Kasumi-1 (cell line): Measurements from ENCODE around the gene NHERF1.

ENCODE experiments used
- DNase-seq, 2 experiments: peaks; one replicate each; lab custom pipeline; 2025; lab: John Stamatoyannopoulos, UW

Gene NHERF1

DNA sequence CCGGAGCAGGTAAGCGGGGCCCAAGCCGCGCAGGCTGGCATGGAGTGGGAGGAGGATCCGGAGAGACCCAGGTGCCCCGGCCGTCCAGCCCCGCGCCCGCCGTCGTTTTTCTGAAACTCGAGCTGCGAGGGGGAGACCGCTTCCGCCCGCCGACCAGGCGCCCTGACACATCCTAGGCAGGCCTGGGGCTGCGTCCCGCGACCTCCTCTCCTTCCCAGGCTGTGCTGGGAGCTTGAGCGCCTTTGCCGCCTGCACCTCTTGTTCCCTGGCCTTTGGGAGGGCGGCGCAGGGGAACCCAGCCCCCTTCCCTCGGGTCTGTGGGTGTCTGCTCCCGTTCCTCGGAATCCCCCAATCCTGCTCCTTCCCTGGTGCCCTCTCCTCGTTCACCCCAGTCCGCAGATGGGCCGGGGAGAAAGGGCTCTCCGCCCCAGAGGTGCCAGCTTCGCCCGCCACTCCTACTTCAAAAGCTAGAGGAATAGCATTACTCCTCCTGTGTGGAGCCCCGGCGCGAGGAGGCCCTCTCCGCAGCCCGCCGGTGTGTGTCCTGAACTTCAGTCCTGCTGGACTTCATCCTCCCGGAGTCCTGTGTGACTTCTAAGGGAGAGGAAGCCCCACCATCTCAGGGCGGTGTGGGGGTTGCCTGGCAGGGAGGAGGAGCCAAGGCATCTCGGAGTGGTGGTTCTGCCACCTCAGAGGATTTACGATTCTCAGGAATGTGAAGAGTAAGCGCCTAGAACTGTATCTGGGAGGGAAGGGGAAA lies 1.0 kb downstream of the NHERF1 start:
- DNase-seq = peak; percentile 29 to 34

DNA sequence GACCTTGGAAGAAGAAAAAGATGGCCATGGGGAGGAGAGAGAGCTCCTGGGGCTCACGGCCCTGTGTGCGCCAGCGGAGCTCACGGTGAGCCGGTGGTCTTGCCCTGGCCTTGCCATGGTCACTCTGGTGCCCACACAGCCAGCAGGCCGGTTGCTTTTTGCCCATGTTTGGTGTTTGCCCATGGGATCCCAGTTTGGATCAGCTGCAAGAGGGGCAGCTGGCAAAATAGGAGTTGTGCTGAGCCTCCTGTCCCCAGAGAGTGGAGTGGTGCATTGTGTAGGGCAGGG lies 1.6 kb downstream of the NHERF1 start:
- no peak for DNase-seq

DNA sequence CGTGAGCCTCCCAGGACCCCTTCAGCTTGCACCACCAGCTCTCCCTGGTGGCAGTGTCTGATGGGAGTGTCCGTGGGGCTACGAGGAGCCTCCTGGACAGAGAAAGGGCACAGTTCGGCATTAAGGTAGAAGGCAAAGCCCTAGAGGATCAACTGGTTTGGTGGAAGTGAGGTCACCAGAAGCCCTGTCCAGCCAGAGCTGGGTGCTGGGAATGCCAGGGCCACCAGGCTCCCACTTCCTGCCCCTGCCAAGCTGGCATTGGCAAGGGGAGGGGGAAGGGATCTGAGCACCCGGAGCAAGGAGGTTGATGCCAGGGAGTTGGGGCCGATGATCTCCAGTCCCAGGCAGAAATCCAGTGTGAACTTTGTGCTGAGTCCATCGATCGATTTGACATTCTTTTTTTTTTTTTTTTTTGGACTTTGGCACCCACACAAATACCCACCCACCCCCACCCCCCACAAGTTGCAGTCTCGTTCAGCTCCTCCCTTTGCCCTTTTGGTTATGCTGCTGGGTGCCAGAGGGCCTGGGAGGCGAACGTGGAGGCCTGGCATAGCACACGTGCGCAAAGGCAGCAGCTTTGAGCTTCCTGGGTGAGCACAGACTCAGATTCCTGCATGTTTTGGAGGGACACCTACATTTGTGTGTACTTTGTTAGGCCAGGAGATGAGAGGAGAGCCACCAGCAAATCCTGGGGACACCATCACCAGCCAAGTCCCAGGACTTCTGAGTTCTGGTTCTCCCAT lies 2.1 kb downstream of the NHERF1 start:
- DNase-seq = no peak

DNA sequence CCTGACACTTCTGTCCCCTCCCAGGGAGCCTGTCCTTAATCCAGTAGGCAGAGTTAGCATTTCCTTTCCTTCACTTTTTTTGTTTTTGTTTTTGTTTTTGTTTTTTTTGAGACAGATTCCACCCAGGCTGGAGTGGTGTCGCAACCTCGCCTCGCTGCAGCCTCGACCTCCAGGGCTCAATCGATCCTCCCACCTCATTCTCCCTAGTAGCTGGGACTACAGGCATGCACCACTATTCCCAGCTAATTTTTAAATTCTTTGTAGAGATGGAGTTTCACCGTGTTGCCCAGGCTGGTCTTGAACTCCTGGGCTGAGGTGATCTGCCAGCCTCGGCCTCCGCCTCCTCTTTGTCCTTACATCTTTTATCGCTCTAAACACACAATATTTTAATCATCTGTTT lies 4.0 kb downstream of the NHERF1 start:
- no peak for DNase-seq

DNA sequence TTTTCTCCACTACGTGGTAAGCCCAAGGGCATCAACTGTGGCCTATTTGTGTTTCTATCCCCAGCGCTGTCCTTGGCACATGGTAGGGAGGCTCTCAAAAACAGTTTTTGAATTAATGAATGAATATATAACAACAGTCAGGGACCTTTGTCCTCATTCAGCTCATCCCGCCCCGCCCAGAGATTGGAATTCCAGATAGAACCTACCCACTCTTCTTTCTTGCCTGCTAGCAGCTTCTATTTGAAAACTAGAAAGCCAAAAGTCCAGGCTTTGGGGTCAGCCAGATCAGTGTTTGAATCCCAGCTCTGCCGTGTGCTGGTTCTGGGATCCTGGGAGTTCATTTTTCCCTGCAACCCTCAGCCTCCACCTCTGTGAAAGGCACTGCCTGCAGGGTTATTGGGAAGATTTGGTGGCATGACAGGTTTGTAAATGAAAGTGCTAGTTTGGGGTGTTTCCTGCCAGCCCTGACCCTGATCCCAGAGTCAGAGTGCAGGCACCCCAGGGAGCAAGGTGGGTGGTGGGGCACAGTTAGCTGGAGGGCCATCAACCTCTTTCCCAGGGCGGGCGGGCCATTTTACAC lies 4.5 kb downstream of the NHERF1 start:
- DNase-seq = no peak

DNA sequence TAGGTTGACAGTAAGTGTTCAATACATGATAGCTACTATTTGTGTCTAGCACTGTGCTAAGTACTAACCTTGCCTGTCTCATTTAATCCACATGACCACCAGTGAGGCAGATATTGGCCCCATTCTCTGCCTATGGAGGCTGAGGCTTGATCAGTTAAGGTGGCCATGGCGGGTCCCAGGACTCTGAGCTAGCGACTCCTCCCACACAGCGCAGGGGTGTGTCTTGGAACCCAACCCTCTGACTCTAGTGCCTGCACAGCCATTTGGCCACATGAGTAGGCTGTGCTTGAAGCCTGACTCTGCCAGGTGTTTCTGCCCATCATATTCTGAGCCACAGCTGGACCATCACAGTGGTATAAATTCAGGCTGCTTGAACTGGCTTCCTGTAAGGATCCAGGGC lies 6.4 kb downstream of the NHERF1 start:
- DNase-seq = no peak

DNA sequence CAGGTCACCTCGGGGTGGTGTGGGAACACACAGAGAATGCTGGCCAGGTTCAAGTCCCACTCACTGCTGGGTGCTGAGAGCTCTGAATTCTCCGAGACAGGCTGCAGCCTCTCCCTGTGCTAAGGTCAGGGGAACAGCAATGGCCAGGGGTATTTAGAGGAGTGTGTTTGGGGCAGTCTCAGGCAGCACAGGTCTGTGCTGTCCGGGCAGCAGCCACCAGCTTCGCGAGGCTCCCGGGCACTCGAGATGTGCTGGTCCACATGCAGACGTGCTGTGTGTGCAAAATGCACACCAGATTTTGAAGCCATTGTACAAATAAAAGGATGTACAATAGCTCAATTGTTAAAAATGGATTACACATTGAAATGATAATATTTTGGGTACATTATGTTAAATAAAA lies 7.1 kb downstream of the NHERF1 start:
- DNase-seq = no peak

DNA sequence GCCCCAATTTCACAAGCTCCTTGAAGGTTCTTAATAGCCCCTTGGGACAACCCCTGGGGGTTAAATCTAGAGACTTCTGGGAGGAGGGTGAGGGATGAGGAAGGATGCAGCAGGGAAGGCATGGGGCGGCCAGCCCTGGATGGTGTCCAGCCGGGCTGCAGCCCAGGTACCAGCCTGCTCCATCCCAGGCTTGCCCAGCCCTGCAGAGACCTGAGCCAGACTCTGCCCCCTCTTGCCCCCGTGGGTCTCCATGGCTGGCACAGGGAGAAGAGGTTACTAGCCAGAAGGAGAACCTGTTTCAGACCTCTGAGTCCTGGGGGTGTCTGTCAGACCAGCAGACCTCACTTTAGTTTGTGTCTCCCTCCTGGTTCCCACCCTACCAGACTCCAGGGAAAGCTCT lies 8.5 kb downstream of the NHERF1 start:
- no peak for DNase-seq

DNA sequence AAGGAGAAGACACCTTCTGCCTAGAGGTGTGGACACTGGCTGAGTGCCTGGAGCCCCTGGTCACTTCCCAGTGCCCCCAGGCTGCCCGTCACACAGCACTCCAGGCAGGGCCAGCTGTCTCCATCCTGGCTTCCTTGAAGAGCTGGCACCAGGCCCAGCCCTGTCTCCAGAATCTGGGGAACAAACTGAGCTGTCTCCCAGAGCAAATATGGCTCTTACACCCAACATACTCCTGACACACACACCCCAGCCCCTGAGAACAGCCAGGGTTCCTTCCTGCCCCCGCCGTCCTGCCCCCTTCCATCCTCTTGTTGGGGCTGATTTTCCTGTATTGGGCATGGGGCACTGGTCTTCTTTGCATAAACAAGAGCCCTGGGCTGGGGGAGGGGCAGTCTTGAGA lies 9.1 kb downstream of the NHERF1 start:
- no peak for DNase-seq

DNA sequence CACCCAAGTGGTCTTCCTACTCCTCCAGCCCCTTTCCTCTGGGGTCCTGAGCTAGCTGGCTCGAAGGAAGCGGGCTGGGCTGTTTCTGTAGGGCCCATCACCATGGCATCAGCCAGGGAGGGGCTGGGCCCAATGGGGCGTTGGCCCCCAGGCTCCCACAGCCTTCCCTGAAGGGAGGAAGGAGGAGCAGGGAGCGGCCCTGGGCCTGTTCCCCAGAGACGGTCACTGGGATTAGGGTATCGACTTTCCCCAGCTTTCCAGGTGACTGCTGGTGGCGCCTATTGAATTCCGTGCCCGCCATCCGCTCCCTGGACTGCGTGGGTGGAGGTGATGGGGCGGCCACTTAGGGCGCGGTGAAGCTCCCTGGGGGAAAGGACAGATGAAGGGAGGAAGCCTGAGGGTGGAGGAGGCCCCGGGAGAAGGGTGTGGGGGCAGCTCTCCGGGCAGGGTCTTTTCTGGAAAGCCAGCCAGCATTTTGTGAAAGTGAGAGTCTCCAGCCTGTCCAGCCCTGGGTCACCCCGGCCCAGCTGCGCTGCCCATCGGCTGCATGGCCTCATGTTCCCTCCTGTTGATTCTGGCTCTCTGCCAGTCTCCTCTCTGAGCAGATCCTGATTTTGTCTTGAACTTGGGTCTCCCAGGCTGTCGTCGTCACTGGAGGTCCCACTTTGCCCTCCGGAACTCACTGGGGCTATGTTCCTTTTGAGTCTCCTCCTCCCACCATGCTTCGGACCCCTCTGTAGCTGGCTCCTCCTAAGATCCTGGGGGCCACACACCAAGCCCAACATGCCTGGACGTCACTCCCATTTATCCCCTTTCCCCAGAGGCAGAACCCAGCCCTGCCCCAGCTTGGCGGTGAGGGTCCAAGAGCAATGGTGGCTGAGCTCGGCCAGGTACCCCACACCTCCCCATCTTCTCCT lies 9.8 kb downstream of the NHERF1 start:
- no peak for DNase-seq

DNA sequence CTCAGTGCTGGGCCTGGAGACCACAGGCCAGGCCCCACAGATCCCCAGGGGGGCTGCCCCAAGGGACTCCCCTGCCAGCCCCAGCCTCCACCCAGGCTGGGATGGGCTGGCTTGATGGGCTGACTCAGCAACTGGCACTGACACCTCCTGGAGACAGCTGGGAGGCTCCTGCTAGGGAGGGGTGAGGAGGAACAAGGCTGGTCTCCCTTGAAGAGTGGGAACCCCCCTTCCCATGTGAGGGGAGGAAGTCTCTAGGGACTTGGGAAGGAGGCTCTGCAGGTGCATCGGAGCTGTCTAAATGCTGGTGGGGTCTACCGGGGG lies 10.4 kb downstream of the NHERF1 start:
- peak; percentile 85 to 86 for DNase-seq

DNA sequence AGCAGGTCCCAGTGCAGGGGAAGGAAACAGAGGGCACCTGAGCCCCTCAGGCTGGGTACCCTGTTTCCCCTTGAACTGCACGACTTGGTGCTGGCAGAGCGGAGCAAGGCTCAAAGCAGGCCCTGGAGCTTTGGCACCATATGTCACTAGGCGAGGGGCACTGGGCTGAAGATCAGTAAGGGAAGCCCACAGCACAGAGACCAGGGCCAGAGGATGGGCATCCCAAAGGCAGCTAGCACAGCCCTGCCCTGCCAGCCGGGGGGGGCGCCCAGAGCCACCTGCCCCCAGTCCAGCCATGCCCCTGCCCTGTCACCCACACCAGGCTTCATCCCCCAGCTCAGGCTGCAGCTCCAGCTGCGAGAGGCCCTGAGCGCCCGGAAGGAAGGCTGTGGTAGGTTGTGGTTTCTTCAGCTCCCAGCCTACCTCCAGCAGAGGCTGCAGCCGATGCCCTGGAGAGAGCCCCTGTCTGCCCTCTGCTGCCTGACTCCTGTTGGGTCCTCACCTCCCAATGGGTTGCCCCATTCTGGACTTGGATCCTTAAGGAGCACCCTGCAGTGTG lies 10.9 kb downstream of the NHERF1 start:
- DNase-seq = peak; percentile 93 to 94

DNA sequence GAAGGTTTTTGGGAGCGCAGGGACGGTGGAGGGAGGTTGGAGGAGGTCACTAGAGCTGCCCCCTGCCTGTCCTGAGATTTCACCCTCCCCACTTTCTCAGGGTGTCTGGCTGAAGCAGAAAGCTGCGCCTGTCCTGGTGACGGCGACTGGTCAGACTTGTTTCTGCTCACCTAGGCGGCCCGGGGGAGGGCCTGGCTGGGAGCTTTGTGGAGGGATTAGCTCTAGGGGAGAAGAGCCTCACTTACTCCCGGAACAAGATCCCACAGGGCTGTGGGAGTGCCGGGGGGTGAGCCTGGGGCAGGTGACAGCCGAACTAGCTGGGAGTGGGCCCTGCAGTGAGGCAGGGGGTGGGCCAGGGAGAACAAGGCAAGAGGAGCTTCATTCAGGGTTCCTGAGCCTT lies 11.5 kb downstream of the NHERF1 start:
- no peak for DNase-seq

DNA sequence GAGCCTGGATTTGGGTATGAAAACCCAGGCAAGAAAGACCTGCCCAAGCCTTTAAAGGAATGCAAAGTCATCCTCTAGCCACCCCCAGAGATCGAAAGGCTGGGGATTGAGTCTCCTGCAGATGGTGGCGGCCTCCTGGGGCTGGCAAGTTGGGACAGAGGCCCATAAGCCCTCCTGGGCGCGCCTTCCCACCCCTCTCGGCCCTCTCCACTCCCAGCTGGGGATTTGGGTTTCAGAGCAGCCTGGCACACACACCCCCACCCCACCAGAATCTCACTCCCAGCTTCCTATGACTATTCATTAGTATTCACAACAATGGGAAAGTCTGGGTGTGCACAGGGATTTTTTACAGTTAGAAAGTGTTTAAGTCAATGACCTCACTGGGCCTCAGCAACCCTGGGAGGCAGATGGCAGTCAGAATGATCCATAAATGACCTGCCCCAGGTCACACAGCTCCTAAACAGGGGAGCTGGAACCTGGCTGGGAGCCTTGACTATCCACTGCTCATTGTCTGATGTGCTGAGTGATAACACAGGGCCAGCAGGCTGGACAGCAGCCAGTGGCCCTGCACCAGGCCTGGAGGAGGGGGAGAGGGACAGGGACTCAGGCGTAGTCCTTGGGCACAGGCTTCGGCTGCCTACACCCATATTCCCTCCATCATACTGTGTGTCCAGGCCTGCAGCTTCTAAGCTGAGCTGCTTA lies 12.1 kb downstream of the NHERF1 start:
- DNase-seq = no peak

DNA sequence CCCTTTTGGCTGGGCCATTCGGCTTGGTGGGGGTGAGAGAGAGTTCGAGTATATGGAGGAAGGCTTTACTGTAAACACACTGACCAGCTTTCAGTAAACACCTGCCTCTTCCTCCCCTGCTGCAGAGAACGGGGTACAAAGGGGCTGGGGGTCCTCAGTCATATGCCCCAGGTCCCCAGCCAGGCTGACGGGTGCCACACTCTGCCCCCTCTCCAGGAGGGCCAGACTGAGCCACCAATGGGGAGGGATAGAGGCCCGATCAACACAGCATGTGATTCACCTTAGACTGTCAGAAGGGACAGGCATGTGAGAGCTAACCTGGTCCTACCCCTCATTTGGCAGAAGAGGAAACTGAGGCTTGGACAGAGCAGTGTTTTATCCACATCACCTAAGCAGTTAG lies 13.0 kb downstream of the NHERF1 start:
- no peak for DNase-seq

DNA sequence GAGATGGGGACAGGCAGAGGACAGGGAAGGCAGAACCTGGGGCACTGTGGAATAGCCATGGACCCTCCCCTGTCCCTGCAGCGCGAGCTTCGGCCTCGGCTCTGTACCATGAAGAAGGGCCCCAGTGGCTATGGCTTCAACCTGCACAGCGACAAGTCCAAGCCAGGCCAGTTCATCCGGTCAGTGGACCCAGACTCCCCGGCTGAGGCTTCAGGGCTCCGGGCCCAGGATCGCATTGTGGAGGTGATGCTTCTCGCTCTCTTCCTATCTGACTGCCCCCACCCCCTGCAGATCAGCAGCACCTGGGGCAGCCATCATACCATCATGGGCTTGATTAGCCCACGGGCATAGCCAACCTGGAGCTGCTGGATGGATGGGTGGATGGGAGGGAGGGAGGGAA lies 13.5 kb downstream of the NHERF1 start:
- no peak for DNase-seq

DNA sequence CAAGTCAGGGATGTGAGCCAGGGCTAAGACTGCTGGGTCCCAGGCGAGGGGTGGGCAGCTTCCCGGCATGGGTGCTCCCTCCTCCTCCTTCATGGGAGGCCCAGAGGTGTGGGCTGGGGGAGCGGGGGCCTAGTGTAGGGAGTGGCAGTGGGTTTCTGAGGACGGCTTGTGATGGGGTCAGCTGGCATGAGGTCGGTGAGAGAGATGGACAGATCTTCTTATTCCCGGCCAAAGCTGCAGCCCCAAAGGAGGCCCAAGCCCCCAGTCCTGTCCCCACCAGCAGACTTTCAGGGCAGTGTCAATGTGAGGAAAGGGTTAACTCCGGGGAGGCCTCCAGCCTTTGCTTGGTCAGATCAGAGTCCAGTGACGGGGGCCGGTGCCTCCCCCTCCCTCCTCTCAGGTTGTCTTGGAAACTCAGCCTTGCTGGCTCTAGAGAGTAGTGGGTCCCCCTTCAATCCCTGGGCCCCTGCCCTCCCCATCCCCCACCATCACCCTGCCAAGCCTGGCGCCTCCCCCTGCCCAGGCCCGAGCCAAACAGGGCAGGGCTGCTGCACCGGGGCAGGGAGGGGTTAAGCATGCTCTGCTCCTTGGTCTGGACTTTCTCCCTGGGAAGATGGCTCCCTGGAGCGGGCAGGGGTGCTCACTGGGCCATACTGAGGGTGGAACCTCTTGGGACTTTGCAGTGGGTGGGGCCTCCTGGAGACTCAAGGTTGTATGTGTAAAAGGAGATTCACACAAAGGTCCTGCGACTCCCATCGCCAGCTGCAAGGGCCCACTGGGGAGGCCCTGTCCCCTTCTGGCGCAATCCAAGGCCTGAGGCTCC lies 15.3 kb downstream of the NHERF1 start:
- DNase-seq = no peak

DNA sequence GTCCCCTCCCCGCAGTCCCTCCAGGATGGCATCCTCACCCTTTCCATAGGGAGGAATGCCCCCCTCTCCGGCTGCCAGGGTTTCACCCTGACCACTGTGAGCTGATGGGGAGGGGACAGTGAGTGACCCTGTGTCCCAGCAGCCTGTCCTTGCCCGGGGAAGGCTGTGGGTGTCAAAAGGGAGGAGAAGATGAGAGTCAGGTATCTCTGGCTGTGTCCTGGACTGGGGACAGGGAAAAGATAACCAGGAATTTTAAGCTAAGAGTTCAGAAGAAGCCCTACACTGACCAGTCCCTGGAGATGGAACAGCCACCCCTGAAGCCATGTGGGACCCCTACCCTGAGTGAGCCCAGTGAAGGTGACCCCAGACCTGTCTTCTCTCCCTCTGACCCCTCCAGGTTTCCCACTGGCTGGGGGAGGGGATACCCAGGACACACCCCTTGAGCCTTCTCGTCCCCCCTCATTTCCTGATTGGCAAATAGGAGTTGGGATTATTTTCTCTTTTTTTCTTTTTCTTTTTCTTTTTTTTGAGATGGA lies 16.4 kb downstream of the NHERF1 start:
- DNase-seq = no peak

DNA sequence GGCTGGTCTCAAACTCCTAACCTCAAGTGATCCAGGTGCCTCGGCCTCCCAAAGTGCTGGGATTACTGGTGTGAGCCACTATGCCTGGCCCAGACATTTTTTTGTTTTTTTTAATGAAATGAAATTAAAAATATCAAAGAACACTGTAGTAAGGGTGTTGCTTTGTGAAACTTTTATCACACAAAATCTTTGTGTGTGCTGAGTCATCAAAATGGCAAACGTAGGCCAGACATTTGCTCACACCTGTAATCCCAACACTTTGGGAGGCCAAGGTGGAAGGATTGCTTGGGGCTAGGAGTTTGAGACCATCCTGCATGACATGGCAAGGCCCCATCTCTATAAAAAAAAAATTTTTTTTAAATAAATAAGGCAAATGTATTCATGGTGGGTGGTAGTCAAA lies 18.0 kb downstream of the NHERF1 start:
- no peak for DNase-seq

DNA sequence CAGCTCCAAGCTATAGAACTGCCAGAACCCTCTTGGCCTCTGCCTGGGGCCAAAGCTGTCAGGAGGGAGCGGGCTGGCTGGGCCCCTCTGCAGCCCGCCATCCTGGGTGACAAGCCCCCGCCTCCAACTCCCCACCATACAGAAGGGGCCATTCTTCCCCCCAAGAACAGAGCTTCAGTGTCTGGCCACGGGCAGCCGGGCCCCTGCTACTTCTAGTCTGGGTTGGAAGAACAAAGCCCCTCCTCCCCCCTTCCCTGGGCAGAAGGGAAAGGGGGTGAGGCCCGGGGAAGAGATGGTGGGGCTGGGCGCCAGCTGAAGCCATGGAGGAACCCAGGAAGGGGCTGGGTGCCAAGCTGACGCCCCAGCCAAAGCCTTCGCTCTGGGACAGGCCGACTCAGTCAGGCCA lies 18.7 kb downstream of the NHERF1 start:
- no peak for DNase-seq
